KOPT-K1 (cell line): ENCODE measurements around the gene USP34.

Source experiments
- H3K27ac ChIP-seq: fragments of 200-600 bp; sonication (generic); 2 replicates; pipeline ENCODE4 v1.5.1; 2016; ENCODE audit warnings: antibody characterized with exemption, mild to moderate bottlenecking, low read depth, low read length; ENCODE audit not compliant: poor library complexity, severe bottlenecking
- H3K36me3 ChIP-seq: fragments of 200-600 bp; sonication (generic); 2 replicates; pipeline ENCODE4 v1.5.1; 2017; ENCODE audit warnings: antibody characterized with exemption, mild to moderate bottlenecking, low read length, moderate library complexity; ENCODE audit not compliant: insufficient read depth
- H3K9me3 ChIP-seq: fragments of 200-600 bp; sonication (generic); 2 replicates; pipeline ENCODE4 v1.5.1; 2017; ENCODE audit warnings: antibody characterized with exemption, low read length, mild to moderate bottlenecking; ENCODE audit not compliant: insufficient read depth, poor library complexity, severe bottlenecking

Gene USP34

GRCh38 chr2:61255580-61256437 lies 215.1 kb downstream of the USP34 start:
- Histone ChIP-seq H3K9me3 (no peaks in the 10 kb centered on the region), H3K27ac (no peak overlapping the region), H3K36me3 (peaks cover 89% of the 10 kb centered on the region)

- Histone ChIP-seq H3K9me3 (no peaks in the 10 kb centered on the region), H3K36me3 (peaks cover 93% of the 10 kb centered on the region), H3K27ac (no peak overlapping the region)
These were observed 216.4 kb downstream of the USP34 start for GRCh38 chr2:61254536-61254935.

GRCh38 chr2:61253136-61253535 lies 217.8 kb downstream of the USP34 start:
- Histone ChIP-seq H3K9me3 (no peaks in the 10 kb centered on the region), H3K36me3 (peaks cover 92% of the 10 kb centered on the region), H3K27ac (no peak overlapping the region)

- Histone ChIP-seq H3K36me3 (peaks cover 92% of the 10 kb centered on the region), H3K9me3 (no peaks in the 10 kb centered on the region), H3K27ac (no peak overlapping the region)
These were observed 218.9 kb downstream of the USP34 start for GRCh38 chr2:61252031-61252430.

- H3K36me3 ChIP-seq: peaks cover 92% of the 10 kb centered on the region
- H3K27ac ChIP-seq: no peak overlapping the region
- no peaks in the 10 kb centered on the region for H3K9me3 ChIP-seq
These were observed 221.3 kb downstream of the USP34 start for GRCh38 chr2:61249521-61250071.

GRCh38 chr2:61247204-61247812 lies 223.6 kb downstream of the USP34 start:
- peaks cover 88% of the 10 kb centered on the region for H3K36me3 ChIP-seq
- H3K9me3 ChIP-seq: no peaks in the 10 kb centered on the region
- H3K27ac ChIP-seq: no peak overlapping the region

GRCh38 chr2:61244694-61245093 lies 226.2 kb downstream of the USP34 start:
- H3K36me3 ChIP-seq: peaks cover 89% of the 10 kb centered on the region
- H3K9me3 ChIP-seq: no peaks in the 10 kb centered on the region
- H3K27ac ChIP-seq: no peak overlapping the region

- Histone ChIP-seq H3K27ac (no peak overlapping the region), H3K9me3 (no peaks in the 10 kb centered on the region), H3K36me3 (peaks cover 74% of the 10 kb centered on the region)
These were observed 229.6 kb downstream of the USP34 start for GRCh38 chr2:61241266-61241665.

GRCh38 chr2:61238219-61239012 lies 232.5 kb downstream of the USP34 start:
- peaks cover 71% of the 10 kb centered on the region for H3K36me3 ChIP-seq
- no peaks in the 10 kb centered on the region for H3K9me3 ChIP-seq
- H3K27ac ChIP-seq: peak overlapping the region; percentile 34

GRCh38 chr2:61235716-61236115 lies 235.2 kb downstream of the USP34 start:
- H3K36me3 ChIP-seq: peaks cover 74% of the 10 kb centered on the region
- no peak overlapping the region for H3K27ac ChIP-seq
- H3K9me3 ChIP-seq: no peaks in the 10 kb centered on the region

GRCh38 chr2:61233581-61233980 lies 237.3 kb downstream of the USP34 start:
- H3K36me3 ChIP-seq: peaks cover 77% of the 10 kb centered on the region
- no peaks in the 10 kb centered on the region for H3K9me3 ChIP-seq
- H3K27ac ChIP-seq: no peak overlapping the region

GRCh38 chr2:61229936-61230335 lies 241.0 kb downstream of the USP34 start:
- H3K27ac ChIP-seq: no peak overlapping the region
- no peaks in the 10 kb centered on the region for H3K9me3 ChIP-seq
- peaks cover 92% of the 10 kb centered on the region for H3K36me3 ChIP-seq

- H3K9me3 ChIP-seq: no peaks in the 10 kb centered on the region
- no peak overlapping the region for H3K27ac ChIP-seq
- peaks cover 90% of the 10 kb centered on the region for H3K36me3 ChIP-seq
These were observed 248.3 kb downstream of the USP34 start for GRCh38 chr2:61222567-61222966.

GRCh38 chr2:61221819-61222218 lies 249.1 kb downstream of the USP34 start:
- Histone ChIP-seq H3K36me3 (peaks cover 85% of the 10 kb centered on the region), H3K27ac (no peak overlapping the region), H3K9me3 (no peaks in the 10 kb centered on the region)

- peaks cover 76% of the 10 kb centered on the region for H3K36me3 ChIP-seq
These were observed 250.1 kb downstream of the USP34 start for GRCh38 chr2:61220768-61221167.

More at GRCh38 chr2:61220768-61221167, 250.1 kb downstream of the USP34 start:
- no peaks in the 10 kb centered on the region for H3K9me3 ChIP-seq
- no peak overlapping the region for H3K27ac ChIP-seq
